T-helper 1 cell treated with Interleukin-12 subunit alpha and Interleukin-12 subunit beta and Interleukin-4 antibody, amounts not matched to agents 30 ng/mL and 1 ng/mL, for 36 hours (primary cell): ENCODE data around the gene TSPEAR. TPM values are rescaled to one million over a fixed set of nuclear protein-coding genes. Genes with fewer than 3 reads are reported as not detected.

Source experiments
- intact Hi-C: fragments of 100-400 bp; cut with micrococcal nuclease; formaldehyde crosslinking; loops from one replicate; pipeline ENCODE4 v1.15.1; 2024
- total RNA-seq: library from RNA; stranded (reverse); gene quantifications from 2 replicates; pipeline ENCODE4 v1.2.3, GENCODE V29; 2022

Gene TSPEAR
- total RNA-seq, 1 donor from 2014 or later, result not detected

- intact Hi-C loops, result loop anchor here (5.0 kb wide), 1 partner anchor 176 kb away; the partner anchor contains the start of gene PFKL
Observed at GRCh38 chr21:44478124-44478800, 233.1 kb downstream of the TSPEAR start.

DNA sequence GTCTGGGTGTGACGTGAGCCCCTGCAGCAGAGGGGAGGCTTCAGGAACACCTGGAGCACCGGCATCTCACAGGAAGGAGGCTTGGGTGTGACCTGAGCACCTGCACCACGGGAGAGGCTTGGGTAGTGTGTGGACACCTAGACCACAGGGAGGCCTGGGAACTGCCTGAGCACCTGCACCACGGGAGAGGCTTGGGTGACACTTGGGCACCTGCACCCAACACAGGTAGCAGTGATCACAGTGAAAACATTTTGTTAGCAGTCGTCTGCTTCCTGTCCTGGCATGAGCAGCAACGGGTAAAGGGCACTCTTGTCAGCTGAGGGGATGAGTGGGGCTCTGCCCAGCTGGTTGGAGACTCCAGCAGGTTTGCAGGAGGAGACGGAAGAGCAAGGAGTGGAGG, 233.7 kb downstream of the TSPEAR start:
- intact Hi-C loops, result loop anchor here (5.0 kb wide), 1 partner anchor 175 kb away; the partner anchor contains the start of gene PFKL

DNA sequence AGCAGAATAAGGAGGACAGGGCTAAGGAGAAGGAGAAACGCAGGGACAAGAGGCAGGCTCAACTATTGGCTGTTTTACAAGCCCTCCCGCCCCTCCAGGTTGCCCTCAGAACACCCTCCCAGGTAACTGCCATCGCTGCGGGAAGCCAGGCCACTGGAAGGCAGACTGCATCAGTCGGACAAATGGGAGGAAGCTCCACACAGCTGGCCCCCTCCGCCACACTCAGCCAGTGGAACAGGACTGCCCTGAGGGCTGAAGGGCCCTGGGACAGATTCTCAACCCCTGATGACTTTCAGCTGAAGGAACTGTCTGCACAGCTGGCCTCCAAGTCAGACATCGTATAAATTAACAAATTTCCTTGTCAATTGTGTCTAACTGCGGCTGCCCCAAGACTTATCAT, 234.2 kb downstream of the TSPEAR start:
- intact Hi-C loops, result loop anchor here (5.0 kb wide), 1 partner anchor 175 kb away; the partner anchor contains the start of gene PFKL

GRCh38 chr21:44475266-44475845, 236.0 kb downstream of the TSPEAR start:
- intact Hi-C loops, result loop anchor here (5.0 kb wide), 1 partner anchor 173 kb away; the partner anchor contains the start of gene PFKL

- intact Hi-C loops, result no loop called here
Observed at GRCh38 chr21:44473915-44474555, 237.3 kb downstream of the TSPEAR start.

DNA sequence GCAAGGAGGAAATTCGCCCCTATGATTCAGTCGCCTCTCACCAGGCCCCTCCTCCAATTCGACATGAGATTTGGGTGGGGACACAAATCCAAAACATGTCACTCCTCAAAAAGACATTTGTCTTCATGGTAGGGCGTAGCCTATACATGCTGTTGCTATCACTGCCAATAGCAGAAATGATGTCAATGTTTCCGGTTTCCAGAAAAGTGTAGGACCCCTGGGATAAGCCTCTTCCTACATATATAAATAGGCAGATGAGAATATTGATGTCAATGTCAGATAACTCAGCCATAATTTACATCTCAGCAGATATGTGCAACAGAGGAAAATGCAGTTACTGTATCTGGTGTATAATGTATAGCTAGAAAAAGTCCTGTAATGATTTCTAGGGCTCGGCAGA, 239.4 kb downstream of the TSPEAR start:
- intact Hi-C loops, result no loop called here

DNA sequence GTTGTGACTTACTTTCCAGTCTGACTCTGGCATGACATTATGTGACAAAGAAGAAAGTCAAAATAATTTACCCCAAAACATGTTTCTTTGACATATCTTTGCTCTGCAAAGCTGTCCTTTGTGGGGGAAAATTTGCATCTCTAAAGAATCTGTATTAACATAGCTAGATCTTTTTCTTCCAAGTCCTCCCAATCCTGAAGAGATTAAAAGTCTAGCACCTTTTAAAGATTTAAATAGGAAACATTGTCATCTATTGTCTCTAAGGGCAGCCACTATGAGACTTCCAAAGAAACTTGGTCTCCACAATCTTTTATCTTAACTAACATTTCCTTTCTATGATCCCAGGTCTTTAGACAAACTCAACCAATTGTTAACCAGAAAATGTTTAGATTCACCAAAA, 240.0 kb downstream of the TSPEAR start:
- intact Hi-C loops, result no loop called here

- intact Hi-C loops, result no loop called here
Observed at GRCh38 chr21:44467859-44468195, 243.5 kb downstream of the TSPEAR start.

DNA sequence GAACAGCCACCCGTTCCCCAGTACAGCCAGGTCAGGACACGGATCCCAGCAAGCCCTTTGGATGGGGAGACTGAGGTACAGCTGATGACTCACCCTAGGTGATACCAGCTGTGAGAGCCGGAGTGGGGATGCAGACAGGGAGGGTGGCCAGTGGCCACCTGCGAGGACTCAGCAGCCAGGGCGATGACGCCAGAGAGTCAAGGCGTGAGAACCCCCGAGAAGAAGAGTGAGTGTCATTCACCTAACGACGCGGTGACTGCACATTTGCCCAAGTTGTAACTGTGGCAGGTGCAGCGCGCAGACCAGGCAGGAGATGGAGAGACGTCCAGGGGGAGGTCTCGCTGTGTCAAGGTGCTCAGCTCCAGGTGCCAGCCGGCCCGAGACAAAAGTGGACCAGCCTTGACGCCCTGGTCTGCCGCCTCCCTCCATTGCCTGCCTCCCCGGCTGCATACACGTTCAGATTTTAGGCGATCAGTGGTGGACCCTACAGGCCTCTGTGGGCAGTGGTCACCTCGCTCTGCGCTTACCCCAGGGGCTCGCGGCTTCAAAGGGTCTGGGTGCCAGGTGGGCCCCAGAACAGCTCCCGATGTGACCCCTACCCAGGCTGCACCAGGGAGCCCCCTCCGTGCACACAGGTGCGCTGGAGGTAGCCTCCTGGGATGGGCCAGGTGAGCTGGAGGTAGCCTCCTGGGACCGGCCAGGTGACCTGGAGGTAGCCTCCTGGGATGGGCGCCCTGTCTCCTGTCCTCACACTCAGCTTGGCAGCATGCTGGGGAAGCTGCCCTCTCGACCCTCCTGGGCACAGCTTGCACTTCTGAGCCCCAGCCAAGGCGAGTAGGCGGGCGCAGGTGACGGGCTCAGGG, 244.1 kb downstream of the TSPEAR start:
- intact Hi-C loops, result no loop called here

DNA sequence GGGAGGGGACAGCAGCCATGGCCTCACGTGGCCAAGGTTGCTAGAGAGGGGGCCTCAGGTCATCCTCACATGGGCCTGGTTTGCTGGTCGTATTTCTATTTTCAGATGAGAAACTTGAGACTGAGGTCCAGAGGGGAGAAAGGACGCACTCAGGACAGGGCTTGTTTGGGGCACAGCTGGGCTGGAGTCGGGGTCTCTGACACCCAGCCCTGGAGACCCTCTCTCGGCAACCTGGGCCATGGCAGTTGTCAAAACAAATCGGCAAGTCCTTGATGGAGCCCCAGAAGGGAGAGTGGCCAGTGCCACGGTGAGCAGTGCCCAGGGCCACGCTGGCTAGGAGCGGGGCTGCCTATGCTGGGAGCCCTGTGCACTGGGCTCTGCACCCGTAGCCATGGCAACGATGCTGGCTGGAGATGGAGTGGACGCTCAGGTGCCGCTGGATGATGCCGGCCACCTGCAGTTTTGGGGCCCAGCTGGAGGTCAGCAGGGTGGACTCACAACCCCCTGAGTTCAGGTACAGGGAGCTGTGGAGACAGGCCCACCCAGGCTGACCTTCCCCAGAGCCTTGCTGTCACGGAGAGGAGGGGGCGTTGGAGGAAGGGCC, 244.9 kb downstream of the TSPEAR start:
- intact Hi-C loops, result no loop called here

DNA sequence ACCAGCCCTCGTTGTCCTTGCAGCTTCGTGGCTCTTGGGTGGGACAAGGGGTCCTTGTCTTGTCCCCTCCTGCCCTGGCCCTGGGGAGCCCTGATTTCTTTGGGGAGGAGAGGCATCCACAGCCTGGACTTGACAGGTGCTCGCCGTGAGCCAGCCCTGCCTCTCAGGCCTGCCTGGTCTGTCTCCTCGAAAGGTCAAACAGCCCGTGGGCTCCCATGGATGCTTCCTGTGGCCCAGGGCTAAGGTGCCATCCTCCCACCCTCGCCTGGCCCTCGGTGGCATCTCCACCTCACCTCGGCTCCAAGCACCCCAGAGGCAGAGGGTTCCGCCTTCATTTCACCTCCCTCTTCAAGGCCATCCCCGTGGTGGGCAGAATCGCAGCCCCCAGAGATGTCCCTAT, 247.0 kb downstream of the TSPEAR start:
- intact Hi-C loops, result no loop called here

- intact Hi-C loops, result no loop called here
Observed at GRCh38 chr21:44463724-44464123, 247.6 kb downstream of the TSPEAR start.

DNA sequence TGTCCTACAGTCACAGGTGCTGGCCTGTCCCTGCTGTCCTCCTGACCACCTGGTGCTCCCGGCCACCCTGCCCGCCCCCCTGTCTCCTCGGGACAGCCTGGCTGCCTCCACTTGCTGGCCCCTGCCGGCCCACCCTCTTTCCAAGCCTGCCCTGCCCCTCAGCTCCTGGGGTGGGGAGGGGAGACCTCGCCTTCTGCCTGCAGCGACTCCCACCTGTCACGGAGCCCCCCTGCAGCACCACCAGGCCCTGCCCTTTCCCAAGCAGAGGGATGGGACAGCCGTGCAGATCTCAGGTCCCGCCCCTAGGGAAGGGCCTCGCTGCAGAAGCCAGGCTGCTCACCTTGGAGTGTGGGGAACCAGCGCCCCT, 248.6 kb downstream of the TSPEAR start:
- intact Hi-C loops, result no loop called here

DNA sequence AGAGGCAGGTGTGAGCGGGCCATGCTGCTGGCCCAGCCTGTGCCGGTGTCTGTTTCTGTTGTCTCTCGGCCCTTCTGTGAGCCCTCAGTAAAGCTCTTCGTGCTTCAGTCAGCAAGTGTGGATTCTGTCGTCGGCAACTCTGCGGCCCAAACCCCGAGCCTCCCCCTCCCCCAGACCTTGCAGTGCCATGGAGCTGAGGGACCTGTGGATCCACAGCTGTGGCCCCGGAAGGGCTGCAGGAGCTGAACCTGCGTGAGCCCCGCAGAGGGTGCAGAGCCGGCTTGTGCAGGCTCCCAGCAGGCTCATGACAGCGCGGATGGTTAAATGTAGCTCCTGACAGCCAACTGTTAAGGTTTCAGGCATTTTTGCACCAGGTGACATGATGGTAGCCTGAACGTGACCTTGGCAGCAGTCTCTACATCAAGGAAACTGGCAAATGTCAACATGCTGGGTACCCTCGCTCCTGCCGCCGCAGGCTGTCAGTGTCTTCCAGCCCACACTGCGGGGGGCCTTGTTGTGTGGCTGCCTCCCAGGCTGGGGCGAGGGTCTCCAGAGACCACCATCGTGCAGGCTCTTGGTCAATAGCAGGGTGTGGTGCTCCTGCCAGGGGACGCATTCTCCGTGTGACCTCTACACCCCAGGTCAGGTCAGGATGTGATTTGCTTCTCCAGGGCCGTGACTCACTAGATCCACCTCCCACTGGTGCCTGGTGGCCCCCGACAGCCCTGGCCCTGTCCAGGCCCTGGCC, 249.1 kb downstream of the TSPEAR start:
- intact Hi-C loops, result no loop called here

GRCh38 chr21:44461464-44462001, 249.8 kb downstream of the TSPEAR start:
- intact Hi-C loops, result no loop called here

GRCh38 chr21:44461005-44461404, 250.4 kb downstream of the TSPEAR start:
- intact Hi-C loops, result no loop called here

- intact Hi-C loops, result no loop called here
Observed at GRCh38 chr21:44460441-44460755, 251.0 kb downstream of the TSPEAR start.

DNA sequence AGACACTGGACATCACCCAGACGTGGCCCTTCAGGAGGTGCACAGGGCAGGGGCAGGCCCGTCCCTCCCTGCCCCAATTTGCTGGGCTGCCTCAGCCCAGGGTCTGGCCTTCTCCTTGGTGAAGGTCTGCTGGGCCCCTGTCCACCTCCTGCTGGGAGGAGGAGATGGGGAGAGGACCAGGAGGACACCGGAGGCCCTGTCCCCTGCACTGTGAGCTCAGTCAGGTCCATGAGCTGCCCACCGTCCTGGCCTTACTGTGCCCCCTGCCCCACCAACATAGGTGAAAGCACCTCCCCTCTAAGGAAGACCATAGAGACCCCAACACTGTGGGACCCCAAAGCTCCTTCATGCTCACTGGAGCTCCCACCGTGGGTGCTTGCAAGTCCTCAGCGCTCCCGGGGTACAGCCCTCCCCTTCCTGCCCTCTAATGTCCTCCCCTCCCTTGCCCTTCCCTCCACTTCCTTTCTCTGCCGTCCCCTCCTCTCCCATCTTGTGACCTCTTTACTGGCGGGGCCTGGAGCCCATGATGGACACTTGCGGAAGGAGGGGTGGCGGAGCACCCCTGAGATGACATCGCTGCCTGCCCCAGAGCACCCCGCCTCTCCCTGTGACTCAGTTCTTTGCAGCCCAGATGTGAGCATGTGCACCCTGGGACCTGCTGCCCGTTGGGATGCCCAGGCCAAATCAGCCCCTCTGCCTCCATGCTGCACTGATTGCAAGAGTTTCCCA, 251.5 kb downstream of the TSPEAR start:
- intact Hi-C loops, result loop anchor here (5.0 kb wide), 1 partner anchor 163 kb away; no protein-coding TSS in a partner anchor

DNA sequence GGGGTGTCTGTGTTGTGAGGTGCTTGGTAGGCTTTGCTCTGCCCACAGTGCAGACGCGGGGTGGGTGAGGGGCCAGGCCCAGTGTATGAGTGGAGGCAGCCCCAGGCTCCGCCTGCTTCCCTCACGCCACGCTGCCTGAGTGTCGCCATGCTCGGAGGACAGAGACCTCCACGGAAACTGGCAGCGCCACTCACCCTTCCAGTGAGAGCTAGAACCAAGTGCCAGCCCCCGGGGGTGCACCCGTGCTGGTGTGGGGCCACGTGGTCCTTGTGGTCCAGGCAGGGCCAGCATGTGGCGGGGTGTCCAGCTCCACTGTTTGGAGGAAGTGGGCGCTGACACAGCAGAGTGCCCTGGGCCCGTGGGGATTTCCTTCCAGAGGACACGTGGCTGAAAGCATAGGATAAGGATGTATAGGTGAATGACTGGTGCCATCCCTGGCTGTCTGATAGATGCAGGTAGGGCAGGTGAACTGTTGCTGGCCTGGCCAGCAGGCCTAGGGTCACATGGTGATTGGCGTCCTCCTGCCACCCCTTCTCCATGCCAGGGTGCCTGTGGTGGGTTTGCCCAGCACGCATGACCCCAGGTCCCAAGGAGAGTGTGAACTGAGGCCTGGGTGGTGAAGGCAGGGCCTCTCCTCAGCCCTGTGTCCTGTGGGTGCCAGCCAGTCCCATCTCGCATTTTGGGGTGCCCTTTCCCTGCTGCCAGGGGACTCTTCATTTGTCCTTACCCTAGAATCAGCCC, 252.2 kb downstream of the TSPEAR start:
- intact Hi-C loops, result loop anchor here (5.0 kb wide), 1 partner anchor 162 kb away; no protein-coding TSS in a partner anchor
